Nephron (organoid): Measurements from ENCODE around the gene PDIA3.

Experiments used
- H3K27ac Mint-ChIP-seq, 3 experiments: 2 replicates each; pipeline ENCODE4 v1.8.0; 2020; ENCODE audit warnings: mixed read lengths in 3 of 3, mild to moderate bottlenecking in 2 of 3, moderate library complexity in 1 of 3
- H3K27me3 Mint-ChIP-seq: 2 replicates; pipeline ENCODE4 v1.8.0; 2021; ENCODE audit warnings: low read depth, mild to moderate bottlenecking, moderate library complexity, mixed read lengths
- H3K36me3 Mint-ChIP-seq: 2 replicates; pipeline ENCODE4 v1.8.0; 2020; ENCODE audit warnings: low read depth, mixed read lengths
- H3K4me1 Mint-ChIP-seq: 2 replicates; pipeline ENCODE4 v1.8.0; 2020; ENCODE audit warnings: mixed read lengths
- H3K4me3 Mint-ChIP-seq, 3 experiments: 2 replicates each; pipeline ENCODE4 v1.8.0; 2020; ENCODE audit warnings: mild to moderate bottlenecking in 3 of 3, mixed read lengths in 3 of 3, moderate library complexity in 2 of 3
- H3K9me3 Mint-ChIP-seq: 2 replicates; pipeline ENCODE4 v1.8.0; 2020; ENCODE audit warnings: mixed read lengths
- TF ChIP-seq, protein P1 (sequence below), 3 experiments: fragments of 200-600 bp; sonication (generic); IDR thresholded peaks; one replicate each; pipeline ENCODE4 v1.5.0; 2021; ENCODE audit warnings: antibody characterized with exemption in 3 of 3; ENCODE audit not compliant: unreplicated experiment in 3 of 3

Gene PDIA3

DNA sequence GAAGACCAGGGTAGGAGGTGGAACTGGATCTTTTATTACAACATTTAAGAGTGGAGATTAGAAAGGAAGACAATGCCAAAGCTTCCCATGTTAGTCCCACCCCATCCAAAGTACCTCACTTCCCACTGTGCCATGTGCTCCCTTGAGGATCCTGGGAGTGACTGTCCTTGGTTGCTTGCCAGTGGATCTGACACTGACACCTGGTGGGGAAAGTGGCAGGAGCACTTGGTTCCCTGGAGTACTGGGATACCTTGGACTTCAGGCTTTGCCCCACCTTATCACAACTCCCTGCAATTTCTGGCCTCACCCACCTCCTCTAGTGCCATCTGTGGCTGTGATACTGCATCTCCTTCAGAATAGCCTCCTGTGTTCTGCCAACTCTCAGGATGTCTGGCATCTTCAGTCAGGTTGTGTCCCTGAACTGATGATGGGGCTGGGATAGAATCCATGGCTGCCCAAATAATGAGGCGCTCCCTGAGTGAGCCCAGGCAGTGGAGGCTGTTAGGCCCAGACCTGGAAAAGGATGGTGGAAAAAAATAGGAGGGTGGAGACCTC is 29.2 kb downstream of the PDIA3 start:
- TF ChIP-seq, protein P1, sequence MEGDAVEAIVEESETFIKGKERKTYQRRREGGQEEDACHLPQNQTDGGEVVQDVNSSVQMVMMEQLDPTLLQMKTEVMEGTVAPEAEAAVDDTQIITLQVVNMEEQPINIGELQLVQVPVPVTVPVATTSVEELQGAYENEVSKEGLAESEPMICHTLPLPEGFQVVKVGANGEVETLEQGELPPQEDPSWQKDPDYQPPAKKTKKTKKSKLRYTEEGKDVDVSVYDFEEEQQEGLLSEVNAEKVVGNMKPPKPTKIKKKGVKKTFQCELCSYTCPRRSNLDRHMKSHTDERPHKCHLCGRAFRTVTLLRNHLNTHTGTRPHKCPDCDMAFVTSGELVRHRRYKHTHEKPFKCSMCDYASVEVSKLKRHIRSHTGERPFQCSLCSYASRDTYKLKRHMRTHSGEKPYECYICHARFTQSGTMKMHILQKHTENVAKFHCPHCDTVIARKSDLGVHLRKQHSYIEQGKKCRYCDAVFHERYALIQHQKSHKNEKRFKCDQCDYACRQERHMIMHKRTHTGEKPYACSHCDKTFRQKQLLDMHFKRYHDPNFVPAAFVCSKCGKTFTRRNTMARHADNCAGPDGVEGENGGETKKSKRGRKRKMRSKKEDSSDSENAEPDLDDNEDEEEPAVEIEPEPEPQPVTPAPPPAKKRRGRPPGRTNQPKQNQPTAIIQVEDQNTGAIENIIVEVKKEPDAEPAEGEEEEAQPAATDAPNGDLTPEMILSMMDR (IDR thresholded peaks at IDR 0.05; ENCODE audit: unreplicated experiment in 3 of 3) = peak; percentile 20 to 30 (median 25)
- H3K36me3 Mint-ChIP-seq = peaks cover 24% of the 10 kb centered on the region
- peak overlapping the region; percentile 85 to 90 (median 89) for H3K4me3 Mint-ChIP-seq
- peaks cover 5% of the 10 kb centered on the region for H3K27me3 Mint-ChIP-seq
- peaks cover 4% of the 10 kb centered on the region for H3K4me1 Mint-ChIP-seq
- H3K9me3 Mint-ChIP-seq = peaks cover 3% of the 10 kb centered on the region
- H3K27ac Mint-ChIP-seq = peak overlapping the region in 1 of 3 experiments; percentile 11

DNA sequence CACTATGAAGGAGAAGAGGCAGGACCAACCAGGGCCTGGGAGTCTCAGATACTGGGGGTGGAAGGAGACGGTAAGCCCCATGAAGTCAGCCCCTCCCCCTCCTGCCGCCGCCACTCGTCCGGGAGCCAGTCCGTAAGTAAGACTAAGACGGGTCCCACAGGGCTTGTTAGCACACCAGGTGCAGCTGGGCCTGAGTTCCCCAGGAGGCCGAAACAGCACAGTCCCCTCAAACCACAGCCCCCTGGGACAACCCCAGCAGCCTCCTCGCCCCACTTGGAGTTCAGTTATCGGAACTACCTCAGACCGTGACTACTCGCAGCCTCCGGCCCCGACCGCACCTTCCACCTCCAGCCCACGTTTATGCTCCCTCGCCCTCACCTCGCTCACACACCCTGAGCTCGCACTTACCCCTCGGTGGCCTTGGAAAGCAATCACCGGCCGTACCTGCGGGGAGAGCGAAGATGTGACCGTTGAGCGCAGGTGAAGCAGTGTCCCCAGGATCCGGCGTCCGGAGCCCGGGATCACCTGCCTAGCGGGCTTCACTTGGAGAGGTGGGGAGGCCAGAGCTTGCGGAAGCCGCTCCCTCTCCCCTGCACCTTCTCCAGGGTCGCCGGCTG is 30.0 kb downstream of the PDIA3 start:
- H3K4me3 Mint-ChIP-seq = peak overlapping the region; percentile 85 to 90 (median 89)
- H3K27me3 Mint-ChIP-seq = peaks cover 5% of the 10 kb centered on the region
- H3K36me3 Mint-ChIP-seq = peaks cover 17% of the 10 kb centered on the region
- peaks cover 3% of the 10 kb centered on the region for H3K9me3 Mint-ChIP-seq
- H3K4me1 Mint-ChIP-seq = peaks cover 4% of the 10 kb centered on the region
- TF ChIP-seq, protein P1 (IDR thresholded peaks at IDR 0.05; ENCODE audit: unreplicated experiment in 3 of 3) = no peak
- H3K27ac Mint-ChIP-seq = no peak overlapping the region

DNA sequence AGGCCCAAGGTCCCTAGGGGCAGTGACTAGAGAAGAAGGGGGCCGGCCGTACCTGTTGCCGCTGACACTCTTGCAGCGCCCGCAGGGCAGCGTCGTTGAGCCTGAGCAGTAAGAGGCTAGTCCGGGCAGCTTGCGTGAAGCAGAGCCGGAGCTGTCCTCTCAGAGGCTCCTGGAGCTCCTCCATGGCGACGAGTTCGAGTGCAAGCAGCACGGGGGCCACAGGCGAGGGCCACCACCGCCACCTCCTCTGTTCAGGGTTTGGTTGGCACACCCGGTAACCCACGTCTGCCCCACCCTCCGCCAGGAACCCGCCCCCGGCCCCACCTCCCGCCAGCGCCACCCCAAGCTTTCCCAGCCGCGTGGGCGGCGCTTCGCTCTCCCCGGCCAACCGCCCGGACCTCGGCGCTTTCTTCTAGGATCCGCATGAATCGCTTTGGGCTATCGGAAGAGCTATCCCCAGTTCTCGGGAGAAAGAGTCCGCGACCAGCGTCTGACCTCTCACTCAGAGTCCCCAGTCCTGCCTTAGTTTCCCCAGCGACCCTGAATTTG is 30.6 kb downstream of the PDIA3 start, which contains the start of gene ELL3:
Gene ELL3, minus strand, starts transcription at position 249 of the 549 bp plus-strand sequence. Its CDS starts 65 bp downstream, at position 184.
- Mint-ChIP-seq H3K27me3 (peaks cover 5% of the 10 kb centered on the region), H3K36me3 (peaks cover 13% of the 10 kb centered on the region), H3K27ac (peak within 1 kb of the TSS in 2 of 3 experiments; percentile 29 to 51), H3K4me3 (peak within 1 kb of the TSS; percentile 85 to 90 (median 89)), H3K9me3 (peaks cover 3% of the 10 kb centered on the region), H3K4me1 (peaks cover 4% of the 10 kb centered on the region)
- TF ChIP-seq, protein P1 (IDR thresholded peaks at IDR 0.05; ENCODE audit: unreplicated experiment in 3 of 3) = no peak

DNA sequence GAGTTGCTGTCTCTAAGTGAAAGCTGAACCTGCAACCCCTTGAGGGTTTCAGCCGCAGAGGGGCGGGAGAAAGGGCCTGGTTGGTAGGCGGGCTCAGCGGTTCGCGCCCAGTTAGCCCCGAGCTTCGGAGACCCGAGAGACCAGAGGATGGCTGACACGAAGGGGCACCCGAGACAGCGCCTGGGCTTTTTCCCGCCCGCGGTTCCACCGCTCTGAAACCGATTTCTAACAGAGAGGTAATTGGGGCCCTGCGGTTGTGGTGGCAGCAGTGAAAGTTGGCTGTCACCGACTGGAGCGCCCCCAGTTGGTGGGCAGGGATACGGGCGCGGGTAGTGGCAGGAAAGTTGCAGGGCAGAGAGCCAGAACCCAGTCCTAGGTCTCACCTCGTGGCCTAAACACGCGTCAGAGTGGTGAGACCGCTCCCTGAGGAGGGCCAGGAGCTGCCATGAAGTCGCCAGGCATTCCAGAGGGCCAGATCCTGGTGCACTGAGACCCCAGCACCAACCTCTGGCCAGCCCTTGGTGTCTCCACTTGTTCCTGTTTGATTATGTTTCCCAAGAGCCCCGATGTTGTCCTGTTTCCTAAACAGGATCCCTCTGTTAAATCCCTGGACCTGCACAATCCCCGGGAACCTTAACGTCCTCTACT is 31.2 kb downstream of the PDIA3 start:
- Mint-ChIP-seq H3K9me3 (peaks cover 3% of the 10 kb centered on the region), H3K36me3 (peaks cover 7% of the 10 kb centered on the region), H3K4me3 (peak overlapping the region; percentile 85 to 90 (median 89)), H3K27me3 (peaks cover 5% of the 10 kb centered on the region), H3K4me1 (peaks cover 4% of the 10 kb centered on the region), H3K27ac (peak overlapping the region in 2 of 3 experiments; percentile 29 to 51)
- TF ChIP-seq, protein P1 (IDR thresholded peaks at IDR 0.05; ENCODE audit: unreplicated experiment in 3 of 3) = peak; percentile 45 to 54 (median 48)

DNA sequence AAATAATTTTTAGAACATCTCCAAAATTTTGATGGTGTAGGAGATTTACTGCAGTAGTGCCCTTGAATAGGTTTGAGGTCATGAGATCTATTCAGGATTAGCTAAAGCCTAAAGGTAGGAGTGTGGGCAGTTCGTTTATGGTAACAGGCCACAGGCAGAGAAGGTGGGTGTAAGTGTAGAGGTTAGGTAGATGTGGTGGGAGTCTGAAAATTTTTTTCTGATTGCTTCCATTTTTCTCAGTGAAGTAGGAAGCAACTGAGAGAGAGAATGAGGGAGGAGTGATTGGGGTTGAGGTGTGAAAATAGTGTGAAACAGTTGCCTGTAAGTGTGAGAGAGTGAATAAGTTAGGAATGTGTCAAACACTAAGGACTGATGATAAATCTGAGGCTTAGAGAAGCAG is 32.8 kb downstream of the PDIA3 start:
- TF ChIP-seq, protein P1 (IDR thresholded peaks at IDR 0.05; ENCODE audit: unreplicated experiment in 3 of 3) = no peak
- H3K4me3 Mint-ChIP-seq = peak overlapping the region in 2 of 3 experiments; percentile 6 to 42

More for the DNA sequence above, 32.8 kb downstream of the PDIA3 start:
- peaks cover 7% of the 10 kb centered on the region for H3K27me3 Mint-ChIP-seq
- no peaks in the 10 kb centered on the region for H3K36me3 Mint-ChIP-seq
- H3K4me1 Mint-ChIP-seq = peaks cover 4% of the 10 kb centered on the region
- H3K9me3 Mint-ChIP-seq = peaks cover 3% of the 10 kb centered on the region
- no peak overlapping the region for H3K27ac Mint-ChIP-seq
